ENCODE data around the gene ANKMY1.

- no peak for TF ChIP-seq POLR2AphosphoS5 (IDR thresholded peaks at IDR 0.05; ENCODE audit: low read depth)
- TF ChIP-seq EZH2phosphoT487 (IDR thresholded peaks at IDR 0.05; ENCODE audit: unreplicated experiment), result no peak
- TF ChIP-seq, protein P1, sequence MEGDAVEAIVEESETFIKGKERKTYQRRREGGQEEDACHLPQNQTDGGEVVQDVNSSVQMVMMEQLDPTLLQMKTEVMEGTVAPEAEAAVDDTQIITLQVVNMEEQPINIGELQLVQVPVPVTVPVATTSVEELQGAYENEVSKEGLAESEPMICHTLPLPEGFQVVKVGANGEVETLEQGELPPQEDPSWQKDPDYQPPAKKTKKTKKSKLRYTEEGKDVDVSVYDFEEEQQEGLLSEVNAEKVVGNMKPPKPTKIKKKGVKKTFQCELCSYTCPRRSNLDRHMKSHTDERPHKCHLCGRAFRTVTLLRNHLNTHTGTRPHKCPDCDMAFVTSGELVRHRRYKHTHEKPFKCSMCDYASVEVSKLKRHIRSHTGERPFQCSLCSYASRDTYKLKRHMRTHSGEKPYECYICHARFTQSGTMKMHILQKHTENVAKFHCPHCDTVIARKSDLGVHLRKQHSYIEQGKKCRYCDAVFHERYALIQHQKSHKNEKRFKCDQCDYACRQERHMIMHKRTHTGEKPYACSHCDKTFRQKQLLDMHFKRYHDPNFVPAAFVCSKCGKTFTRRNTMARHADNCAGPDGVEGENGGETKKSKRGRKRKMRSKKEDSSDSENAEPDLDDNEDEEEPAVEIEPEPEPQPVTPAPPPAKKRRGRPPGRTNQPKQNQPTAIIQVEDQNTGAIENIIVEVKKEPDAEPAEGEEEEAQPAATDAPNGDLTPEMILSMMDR (conservative IDR thresholded peaks at IDR 0.05; ENCODE audit: low read depth in 2 of 2), result no peak
- no peak for TF ChIP-seq EZH2 (IDR thresholded peaks at IDR 0.05; ENCODE audit: low read depth, unreplicated experiment)
Observed at GRCh38 chr2:240508832-240509545, 48.8 kb downstream of the ANKMY1 start.
